Epithelial cell of prostate (primary cell): ENCODE measurements around the gene LDB2.

Experiments used
- DNase-seq: peaks from one replicate; pipeline ENCODE4 v3.0.0-alpha.2; 2011; ENCODE audit warnings: low read depth, low spot score
- H3K27ac ChIP-seq: fragments of 450-650 bp; 2 replicates; pipeline ENCODE4 v1.5.1; 2017; ENCODE audit warnings: mild to moderate bottlenecking

LDB2 gene

DNA sequence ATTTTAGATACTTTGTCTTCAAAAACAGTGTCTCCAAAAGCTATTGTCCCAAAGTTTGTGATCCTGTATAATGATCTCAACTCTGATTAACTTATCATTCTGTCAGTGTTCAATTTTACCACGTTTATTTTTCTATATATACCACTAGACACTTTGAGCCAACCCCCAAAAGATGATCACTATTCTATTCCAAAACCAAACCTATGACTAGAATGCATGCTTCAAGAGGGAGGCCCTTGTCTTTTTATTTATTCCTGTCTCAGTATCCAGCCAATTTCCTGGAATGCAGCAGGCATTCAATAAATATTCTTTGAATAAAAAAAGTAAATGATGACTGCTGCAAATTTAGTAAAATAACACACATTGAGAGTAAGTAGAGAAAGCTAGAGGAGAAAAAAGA is 275.6 kb downstream of the LDB2 start:
- no peak overlapping the region for H3K27ac ChIP-seq
- no peak for DNase-seq

DNA sequence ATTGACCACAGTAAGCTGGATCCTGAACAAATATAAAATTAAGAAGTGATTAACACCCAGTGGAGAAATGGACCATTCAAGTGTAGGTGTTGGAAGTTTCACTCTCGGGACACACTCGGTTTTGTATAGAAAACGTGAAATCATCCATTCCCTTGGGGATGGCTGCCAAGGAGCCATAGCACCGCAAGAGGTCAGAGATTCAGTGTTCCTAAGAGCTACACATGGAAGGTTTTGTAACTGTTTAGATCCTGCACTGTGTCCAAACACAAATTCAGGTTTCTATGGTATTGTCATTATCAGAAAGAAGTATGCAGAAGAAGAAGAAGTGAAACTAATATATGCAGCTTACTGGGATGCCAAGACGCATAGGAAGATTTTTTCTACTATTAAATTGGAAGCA is 281.0 kb downstream of the LDB2 start:
- DNase-seq = no peak
- no peak overlapping the region for H3K27ac ChIP-seq

DNA sequence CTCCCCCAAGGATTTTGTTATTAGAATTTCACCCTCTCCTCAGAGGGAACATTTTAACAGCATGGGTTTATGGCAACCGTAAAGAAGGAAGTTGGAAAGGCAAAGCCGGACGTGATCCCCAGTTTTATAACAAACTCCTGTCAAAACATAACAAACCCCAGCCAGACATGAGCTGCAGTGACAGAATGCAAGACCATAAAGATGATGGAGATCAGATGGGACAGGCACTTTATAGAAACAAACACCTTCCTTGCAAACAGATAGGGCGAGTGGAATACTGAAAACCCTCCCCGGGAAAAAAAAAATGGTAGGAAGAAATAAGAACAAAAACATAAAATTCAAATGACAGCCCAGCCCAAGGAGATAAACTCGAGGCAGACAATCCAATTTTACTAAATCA is 281.4 kb downstream of the LDB2 start:
- H3K27ac ChIP-seq = no peak overlapping the region
- DNase-seq = no peak

DNA sequence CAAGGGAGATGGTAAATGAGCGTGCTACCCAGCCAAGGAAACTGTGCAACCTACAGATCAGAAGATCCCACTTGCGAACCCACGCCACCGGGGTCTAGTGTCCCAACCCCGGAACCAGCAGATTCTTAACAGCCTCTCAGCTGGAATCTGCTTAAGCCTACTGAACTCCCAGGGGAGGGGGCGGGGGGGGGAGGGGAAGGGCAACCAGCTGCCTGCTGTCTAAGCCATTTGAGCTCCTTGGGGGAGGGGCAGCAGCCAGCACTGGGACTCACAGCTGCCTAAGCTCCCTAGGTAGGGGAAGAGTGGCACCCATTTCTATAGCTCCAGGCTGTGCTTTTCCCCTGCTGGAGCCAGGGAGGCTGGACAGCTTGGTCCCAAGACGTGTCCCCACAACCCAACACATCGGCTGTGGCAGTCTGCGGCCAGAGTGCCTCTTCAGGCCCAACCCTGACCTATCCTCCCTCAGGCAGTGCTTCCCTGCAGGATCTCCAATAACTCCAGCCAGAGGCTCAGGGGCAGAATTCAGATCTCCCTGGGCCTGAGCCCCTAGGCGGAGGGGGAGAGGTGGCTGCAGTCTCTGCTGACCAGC is 289.2 kb downstream of the LDB2 start:
- H3K27ac ChIP-seq = no peak overlapping the region
- DNase-seq = no peak

DNA sequence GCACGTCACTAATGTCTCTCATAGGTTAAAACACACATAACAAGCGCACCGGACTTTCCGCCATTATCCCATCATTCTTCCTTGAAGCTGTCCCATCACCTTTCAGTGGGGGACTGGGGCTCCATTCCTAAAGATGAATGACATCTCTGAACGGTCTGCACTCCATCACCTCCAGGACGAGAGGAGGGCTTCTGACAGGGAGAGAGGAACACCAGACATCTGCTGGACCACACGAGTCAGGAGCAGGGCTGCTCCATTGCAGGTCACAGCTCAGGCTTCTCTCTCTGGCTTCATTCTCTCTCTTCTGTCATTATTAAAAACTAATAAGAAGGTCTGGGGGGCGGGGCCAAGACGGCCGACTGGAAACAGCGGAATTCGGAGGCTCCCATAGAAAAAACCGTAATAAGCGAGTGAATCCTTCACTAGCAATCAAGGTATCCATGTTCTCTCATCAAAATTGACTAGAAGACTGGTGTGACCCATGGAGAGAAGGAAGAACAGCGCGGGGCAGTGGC is 289.8 kb downstream of the LDB2 start:
- DNase-seq = no peak
- H3K27ac ChIP-seq = no peak overlapping the region

DNA sequence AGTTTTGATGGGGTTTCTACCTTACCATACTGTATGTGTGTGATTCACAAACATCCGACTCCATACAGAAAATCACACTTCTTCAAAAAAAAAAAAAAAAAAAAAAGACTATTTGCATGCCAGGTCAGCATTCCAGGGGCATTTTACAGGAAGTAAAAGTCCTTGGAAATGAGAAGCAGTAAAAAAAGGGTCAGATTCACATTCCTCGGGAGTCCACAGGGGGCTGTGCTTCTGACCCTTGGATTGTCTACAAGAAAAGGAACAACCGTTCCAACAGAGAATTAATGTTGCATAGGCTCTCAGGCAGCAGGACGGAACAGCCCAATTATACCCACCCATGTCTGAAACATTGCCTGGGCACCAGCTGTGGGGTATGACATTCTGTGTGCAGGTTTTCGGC is 290.3 kb downstream of the LDB2 start:
- no peak for DNase-seq
- no peak overlapping the region for H3K27ac ChIP-seq

DNA sequence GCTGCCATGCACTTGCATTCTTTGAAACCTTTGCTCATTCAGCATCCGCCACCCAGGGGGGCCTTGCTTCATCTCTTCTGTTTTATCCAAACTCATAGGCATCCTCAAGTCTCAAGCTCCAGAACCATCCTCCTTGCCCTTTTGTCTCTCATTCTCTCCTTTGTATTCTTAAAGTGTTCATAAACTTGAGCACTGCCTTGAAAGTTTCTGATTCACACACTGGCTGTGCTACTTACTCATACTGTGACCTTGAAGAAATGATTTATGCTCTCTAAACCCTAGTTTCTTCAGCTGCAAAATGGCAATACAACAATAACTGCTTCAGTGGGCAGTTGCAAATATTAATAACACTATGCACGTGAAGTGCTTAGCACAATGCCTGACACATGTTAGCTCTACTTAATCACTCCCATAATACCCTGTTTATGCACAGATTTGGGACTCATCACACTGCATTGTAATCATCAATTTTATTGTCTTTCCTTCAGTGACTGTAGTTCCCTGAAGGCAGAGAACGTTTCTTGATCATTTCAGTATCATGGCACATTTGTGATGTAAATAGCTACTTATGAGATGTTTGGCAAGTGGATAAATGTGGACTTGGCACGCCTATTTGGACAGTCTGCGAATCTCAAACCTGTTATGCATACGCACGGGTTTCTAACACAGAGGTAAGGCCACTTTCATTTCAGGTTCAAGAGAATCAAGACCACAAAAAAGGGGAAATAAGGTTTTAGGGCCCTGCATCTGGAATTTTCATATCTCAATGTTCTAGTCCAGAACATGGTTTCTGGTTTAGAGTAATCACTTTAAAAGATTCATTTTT is 291.0 kb downstream of the LDB2 start:
- no peak overlapping the region for H3K27ac ChIP-seq
- DNase-seq = no peak

DNA sequence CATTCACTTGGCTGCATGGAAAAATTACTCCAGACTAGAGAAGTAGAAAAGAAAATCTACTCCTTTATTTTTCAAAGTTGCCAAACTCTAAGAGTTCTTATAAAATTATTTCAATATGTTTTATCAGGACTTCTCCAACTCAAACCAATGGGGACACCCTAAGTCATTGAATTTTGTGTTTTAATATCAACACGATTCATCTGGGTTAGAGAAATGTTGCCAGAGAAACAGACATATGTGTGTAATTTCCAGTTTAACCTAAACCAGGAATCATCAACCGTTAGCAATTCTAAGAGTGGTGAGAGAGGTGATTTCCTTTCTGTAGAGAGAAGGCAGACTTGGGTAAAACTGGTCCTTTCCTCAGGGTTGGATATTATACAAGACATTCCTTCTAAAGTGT is 291.8 kb downstream of the LDB2 start:
- no peak overlapping the region for H3K27ac ChIP-seq
- no peak for DNase-seq

DNA sequence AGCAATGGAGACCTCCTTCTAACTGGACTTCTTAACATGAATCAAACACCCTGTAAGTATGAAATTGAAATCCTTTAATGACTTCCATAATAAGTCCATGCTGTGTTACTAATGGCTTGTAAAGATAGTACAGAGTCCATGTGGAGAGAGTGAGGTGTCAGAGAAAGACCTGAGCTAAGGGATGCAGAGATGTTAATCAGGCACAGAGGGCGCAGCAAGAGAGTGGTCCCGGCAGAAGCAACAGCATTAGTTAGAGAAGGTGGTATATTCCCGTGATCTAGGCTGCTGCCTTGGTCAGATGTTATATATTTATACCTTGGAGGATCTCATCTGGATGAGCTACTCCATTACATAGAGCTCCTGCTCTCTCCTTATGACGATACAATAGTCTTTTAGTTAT is 295.3 kb downstream of the LDB2 start:
- no peak for DNase-seq
- H3K27ac ChIP-seq = no peak overlapping the region

DNA sequence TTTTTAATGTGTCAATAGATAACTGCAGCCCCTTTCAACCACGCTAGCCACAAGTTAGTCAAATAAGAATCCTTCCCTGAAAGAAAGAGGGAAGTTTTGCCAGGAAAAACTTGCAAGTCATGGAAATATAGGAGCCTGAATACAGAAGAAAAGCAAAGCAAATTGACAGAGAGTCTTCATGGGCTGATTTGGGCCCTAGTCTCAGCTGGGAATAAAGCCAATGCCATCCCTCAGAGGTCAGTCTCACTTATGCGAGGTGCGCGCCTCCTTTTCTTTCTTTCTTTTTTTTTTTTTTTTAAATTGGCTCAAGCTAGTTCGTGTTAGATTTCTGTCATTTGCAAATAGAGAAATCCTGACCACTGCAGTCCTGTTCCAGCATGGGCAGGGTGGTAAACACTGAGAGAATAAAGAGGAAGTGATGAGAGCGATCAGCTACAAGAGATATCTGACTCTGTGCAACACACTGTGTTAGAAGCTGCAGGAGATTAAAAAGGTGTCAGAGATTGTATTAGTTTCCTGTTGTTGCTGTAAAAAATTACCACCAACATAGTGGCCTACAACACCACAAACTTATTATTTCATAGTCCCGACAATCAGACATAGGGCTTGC is 299.7 kb downstream of the LDB2 start:
- no peak overlapping the region for H3K27ac ChIP-seq
- DNase-seq = no peak

DNA sequence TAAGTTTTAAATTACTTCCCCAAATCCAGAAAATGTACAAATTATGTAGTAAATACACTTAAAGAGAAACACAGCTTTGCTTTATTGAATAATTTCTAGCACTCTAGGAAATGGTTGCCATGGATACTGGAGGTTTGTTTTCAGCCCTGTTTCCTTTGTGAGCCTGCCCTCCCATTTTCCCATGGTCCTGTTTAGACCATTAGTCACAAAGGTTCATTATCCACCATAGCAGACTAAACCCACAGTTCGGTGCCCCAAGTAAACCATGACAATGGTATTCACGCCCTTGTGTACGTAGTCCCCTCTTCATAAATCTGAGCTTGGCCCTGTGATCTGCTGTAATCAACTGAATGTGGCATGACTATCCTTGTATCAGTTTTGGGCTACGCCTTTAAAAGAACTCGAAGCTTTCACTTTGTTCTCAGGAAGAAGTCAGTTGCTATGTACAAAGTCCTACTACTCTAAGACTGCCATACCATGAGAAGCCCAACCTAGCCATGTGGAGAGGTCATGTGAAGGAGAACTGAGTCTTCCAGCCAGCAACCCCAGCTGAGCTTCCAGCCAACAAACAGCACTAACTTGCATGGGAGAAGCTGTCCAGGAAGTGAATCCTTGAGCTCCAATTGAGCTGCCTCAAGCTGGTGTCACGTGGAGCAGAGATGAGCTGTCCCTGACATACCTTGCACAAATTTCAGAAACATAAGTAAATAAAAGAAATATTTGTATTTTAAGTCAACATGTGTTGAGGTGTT is 300.4 kb downstream of the LDB2 start:
- no peak overlapping the region for H3K27ac ChIP-seq
- no peak for DNase-seq

DNA sequence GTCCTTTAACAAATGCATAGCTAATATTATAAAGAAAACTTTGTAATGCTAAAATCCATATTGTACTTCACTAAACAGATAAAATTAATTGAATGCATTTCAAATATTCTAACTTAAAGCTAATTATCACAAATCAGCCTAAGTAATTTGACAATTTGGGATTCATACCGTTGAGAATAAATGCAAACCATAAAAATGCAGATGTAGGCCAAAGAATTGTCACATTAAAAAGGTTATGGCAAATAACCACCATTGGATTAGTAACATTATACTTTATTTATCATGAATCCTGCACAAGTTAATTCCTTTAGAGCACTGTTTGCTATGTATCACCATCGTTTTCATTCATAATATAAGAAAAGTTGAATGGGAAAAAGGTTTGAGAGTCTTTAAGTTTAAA is 301.0 kb downstream of the LDB2 start:
- no peak for DNase-seq
- no peak overlapping the region for H3K27ac ChIP-seq

DNA sequence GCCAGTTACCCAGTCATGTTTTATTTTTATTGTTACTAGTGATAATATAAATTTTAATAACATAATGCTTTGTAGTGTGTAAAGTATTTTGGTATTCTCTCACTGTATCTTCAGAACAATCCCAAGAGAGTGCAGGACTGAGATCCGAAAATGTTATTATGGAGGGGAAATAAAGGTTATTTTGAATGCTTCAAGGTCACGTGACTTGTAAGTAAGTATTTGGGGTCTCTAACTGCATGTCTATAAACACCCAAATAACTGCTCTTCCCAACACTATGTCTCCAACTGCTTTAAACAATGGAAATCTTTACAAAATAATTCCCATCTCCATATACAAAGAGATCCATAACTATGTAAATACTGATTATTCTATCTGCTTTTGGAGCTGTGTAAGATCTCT is 302.2 kb downstream of the LDB2 start:
- no peak for DNase-seq
- H3K27ac ChIP-seq = no peak overlapping the region

DNA sequence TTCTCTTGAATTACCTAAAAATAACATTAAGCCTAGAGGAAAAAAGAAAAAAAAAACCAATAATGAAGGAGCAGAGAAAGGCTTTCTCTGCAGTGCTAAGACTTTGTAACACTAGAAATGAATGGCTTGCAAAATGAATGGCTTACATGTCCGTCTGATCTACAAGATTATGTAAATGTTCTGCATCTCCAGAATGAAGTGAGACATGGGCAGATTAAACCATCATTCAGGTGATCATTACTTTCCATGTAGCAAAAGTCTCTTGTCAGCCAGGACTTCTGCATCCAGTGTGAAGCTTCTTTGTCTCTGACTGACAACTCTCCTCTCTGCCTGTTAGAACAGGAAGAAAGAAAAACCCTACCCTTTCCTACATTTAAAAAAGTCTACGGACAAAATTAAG is 304.3 kb downstream of the LDB2 start:
- DNase-seq = no peak
- no peak overlapping the region for H3K27ac ChIP-seq

DNA sequence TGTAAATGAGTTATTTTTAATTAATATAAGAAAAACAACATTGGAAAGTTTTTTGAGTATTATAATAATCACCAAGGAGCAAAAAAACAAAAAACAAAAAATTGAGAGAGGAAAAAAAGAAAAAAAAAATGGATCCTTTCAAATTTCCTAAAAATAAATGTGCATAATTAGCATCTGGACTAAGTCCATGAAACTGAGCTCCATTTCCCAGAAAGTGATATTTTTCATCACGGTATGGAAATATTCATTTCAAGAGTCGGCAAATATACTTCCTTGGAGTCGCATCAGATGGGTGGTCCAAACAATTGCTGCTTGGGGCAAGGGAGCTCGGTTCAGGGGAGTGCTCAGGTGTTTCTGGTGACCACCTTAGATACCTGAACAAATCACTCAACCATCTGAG is 305.1 kb downstream of the LDB2 start:
- no peak overlapping the region for H3K27ac ChIP-seq
- no peak for DNase-seq

DNA sequence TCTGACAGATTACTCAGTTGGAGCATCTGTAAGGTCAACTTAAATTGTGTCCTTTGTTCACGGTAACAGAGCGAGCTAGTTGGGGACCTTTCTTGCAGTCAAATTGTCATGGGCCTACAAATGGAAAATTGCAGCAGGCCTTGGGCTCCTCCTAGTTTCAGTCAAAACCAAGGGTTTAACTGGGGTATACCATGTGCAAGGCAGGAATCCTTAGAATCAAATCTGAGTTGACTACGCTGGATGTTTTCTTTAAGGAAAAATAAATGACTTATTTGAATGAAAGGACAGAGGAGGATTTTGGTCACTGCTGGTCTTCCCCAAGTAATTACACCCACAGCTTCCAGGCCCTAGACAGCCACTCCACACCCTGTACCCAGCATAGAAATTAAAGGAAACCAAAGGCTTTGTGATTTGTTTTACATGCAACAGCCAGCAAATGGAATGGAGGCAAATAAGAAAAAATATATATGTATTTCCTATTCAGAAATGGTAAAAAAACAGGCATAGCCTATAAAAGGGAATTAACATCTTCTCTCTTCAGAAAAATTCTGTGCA is 307.1 kb downstream of the LDB2 start:
- H3K27ac ChIP-seq = no peak overlapping the region
- no peak for DNase-seq

DNA sequence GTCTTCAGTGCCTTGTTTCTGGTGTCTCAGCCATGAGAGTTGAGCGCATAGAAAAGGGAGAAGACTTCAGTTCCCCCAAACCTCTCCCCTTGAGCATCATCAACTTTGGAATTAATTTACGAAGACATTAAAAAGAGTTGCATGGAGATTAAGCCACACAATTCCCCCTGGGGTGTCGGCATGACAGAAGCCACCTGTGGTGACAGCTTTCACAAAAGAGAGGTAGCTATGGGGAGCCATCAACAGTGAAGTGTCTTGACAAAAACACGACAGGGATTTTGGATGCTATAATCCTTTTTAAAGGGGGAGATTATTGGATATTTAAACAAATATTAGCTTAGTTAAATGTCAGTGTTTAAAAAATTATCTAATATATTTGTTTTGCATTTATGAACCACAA is 307.6 kb downstream of the LDB2 start:
- no peak overlapping the region for H3K27ac ChIP-seq
- DNase-seq = no peak

DNA sequence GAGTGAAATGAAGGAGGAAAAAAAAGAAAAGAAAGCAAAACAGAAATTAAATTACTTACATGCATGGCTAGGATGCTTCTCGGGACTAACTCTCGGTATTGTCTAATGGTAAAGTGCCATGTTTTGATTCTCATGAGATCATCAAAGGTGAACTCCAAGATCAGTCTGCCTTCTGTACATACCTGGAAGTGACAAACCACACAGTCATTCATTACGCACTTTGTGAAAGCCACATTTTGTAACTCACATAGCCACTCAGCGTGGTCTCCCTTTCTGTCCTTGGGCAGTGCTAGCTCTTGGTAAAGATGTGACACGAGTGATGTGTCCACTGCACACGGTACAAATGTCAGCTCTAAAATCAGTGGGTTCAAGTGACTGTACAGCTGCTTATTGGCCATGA is 309.8 kb downstream of the LDB2 start:
- DNase-seq = no peak
- no peak overlapping the region for H3K27ac ChIP-seq

DNA sequence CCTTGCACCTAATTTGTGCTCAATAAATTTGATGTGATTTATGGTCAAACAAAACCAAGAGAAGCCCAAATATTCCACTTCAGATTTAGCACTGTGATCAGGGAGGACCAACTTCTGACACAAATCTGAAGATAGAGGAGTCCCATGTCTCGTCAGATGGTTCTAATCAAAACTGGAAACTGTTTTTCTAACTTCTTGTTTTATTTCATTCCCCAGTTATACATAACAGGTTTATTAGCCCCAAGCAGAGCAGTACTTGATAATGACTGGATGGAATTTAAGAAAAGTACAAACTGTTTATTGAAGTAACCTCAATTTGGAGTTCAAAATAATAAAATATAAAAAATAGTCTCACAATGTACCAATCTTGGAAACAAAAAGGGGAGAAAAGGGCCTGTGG is 310.3 kb downstream of the LDB2 start:
- no peak for DNase-seq
- no peak overlapping the region for H3K27ac ChIP-seq

DNA sequence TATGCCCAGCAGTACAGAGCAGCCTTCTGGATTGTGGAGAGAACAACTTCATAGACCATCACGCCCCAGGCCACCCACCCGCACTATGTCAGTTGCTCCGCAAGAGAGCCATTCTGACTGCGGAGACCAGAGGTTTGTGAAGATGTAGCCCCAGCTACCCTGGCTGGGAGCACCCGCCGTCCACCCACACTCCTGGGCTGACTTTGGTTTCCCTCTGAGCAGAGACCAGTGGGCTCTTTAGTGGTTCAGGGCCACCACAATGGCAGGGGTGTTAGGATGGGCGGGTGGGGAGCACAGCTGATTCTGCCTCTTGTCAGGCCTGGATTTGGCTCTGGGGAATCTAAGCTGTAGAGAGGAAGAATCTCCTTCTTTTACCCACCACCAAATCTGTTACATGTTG is 313.4 kb downstream of the LDB2 start:
- DNase-seq = no peak
- no peak overlapping the region for H3K27ac ChIP-seq

DNA sequence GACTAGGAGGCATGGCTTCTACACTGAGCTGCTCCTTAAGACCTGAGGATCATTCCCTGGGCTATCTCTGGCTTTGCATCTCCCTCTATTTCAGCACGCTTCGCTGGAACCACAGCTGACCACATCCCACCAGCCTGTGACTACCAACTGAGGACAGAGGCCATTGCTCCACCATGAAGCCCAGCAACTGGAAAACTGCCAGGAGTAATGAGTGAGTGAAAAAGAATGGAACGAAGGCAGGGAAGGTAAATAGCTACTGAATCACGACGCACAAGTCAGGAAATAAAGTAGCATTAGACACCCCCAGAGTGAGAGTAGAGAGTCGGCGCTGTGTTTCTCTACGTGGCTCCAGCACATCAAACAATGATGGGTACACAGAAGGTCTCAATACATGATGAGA is 314.7 kb downstream of the LDB2 start:
- no peak for DNase-seq

More for the DNA sequence above, 314.7 kb downstream of the LDB2 start:
- H3K27ac ChIP-seq = no peak overlapping the region
